Measurements from ENCODE around the gene KRT81. TPM values are rescaled to one million over a fixed set of nuclear protein-coding genes. Genes with fewer than 3 reads are reported as not detected.

The KRT81 gene
- total RNA-seq, 1 experiment from 2014 or later: 0.90 TPM

DNA sequence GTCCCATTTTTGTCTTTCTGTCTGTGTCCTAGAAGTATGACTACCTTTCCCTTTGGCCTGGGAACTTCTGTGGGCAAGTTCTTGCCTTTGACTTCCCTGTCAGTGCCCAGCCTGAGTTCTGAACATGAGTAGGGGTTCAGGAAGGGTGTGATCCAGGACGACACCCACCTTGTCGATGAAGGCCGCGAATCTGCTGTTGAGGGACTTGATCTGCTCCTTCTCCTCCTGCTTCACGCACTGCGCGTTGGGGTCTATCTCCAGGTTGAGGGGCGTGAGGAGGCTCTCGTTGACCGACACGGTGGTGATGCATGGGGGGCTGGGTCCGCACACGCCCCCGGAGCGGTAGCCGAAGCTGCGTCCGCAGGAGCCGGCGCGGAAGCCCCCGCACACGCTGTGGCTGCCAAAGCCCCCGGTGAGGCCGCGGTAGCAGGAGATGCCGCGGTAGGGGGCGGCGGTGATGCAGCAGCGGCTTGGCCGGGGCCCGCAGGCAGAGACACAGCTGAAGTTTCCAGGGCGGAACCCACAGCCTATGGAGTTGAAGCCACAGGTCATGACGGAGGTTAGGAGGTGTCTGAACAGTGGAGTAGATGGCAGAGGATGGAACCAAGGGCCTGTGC lies 29.6 kb upstream of the KRT81 start, which contains the start of gene KRT83:
TSS of gene KRT83 (minus strand) at position 615 of the 617 bp plus-strand sequence. CDS start at position 552, 63 bp downstream.
- in situ Hi-C loops (cut with HindIII; ENCODE audit: low pct_unique_long_range_greater_than_20kb, low sequenced_read_pairs): no loop called here
- intact Hi-C loops (cut with micrococcal nuclease; ENCODE audit: unreplicated experiment): no loop called here
- ChIA-PET POLR2A (interaction anchor here (0.5 kb wide), 1 partner anchor 38 kb away, joined by 9 read pairs; no protein-coding TSS in a partner anchor), CTCF (no interaction called here)
- H3K9me3 ChIP-seq (ENCODE audit: control insufficient read depth, insufficient read depth, low read depth, low read length): no peaks in the 10 kb centered on the region
- no peak for ATAC-seq
- no peak within 1 kb of the TSS; the same call in 1 of the 2 replicates for H3K27ac ChIP-seq (ENCODE audit: low read length)
- no peaks in the 10 kb centered on the region for H3K27me3 ChIP-seq (ENCODE audit: control insufficient read depth, insufficient read depth, low read length)
- no peak for TF ChIP-seq SIN3A (IDR thresholded peaks at IDR 0.05; ENCODE audit: borderline replicate concordance, insufficient read depth, low read depth, low read length)
- TF ChIP-seq TCF7L2 (IDR thresholded peaks at IDR 0.05; ENCODE audit: low read depth, low read length): no peak
- no peak for TF ChIP-seq POLR2AphosphoS5 (IDR thresholded peaks at IDR 0.05; ENCODE audit: low read depth, low read length)
- TF ChIP-seq, protein P1, sequence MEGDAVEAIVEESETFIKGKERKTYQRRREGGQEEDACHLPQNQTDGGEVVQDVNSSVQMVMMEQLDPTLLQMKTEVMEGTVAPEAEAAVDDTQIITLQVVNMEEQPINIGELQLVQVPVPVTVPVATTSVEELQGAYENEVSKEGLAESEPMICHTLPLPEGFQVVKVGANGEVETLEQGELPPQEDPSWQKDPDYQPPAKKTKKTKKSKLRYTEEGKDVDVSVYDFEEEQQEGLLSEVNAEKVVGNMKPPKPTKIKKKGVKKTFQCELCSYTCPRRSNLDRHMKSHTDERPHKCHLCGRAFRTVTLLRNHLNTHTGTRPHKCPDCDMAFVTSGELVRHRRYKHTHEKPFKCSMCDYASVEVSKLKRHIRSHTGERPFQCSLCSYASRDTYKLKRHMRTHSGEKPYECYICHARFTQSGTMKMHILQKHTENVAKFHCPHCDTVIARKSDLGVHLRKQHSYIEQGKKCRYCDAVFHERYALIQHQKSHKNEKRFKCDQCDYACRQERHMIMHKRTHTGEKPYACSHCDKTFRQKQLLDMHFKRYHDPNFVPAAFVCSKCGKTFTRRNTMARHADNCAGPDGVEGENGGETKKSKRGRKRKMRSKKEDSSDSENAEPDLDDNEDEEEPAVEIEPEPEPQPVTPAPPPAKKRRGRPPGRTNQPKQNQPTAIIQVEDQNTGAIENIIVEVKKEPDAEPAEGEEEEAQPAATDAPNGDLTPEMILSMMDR (IDR thresholded peaks at IDR 0.05): no peak
- TF ChIP-seq, protein P2, sequence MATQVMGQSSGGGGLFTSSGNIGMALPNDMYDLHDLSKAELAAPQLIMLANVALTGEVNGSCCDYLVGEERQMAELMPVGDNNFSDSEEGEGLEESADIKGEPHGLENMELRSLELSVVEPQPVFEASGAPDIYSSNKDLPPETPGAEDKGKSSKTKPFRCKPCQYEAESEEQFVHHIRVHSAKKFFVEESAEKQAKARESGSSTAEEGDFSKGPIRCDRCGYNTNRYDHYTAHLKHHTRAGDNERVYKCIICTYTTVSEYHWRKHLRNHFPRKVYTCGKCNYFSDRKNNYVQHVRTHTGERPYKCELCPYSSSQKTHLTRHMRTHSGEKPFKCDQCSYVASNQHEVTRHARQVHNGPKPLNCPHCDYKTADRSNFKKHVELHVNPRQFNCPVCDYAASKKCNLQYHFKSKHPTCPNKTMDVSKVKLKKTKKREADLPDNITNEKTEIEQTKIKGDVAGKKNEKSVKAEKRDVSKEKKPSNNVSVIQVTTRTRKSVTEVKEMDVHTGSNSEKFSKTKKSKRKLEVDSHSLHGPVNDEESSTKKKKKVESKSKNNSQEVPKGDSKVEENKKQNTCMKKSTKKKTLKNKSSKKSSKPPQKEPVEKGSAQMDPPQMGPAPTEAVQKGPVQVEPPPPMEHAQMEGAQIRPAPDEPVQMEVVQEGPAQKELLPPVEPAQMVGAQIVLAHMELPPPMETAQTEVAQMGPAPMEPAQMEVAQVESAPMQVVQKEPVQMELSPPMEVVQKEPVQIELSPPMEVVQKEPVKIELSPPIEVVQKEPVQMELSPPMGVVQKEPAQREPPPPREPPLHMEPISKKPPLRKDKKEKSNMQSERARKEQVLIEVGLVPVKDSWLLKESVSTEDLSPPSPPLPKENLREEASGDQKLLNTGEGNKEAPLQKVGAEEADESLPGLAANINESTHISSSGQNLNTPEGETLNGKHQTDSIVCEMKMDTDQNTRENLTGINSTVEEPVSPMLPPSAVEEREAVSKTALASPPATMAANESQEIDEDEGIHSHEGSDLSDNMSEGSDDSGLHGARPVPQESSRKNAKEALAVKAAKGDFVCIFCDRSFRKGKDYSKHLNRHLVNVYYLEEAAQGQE (IDR thresholded peaks at IDR 0.05; ENCODE audit: insufficient read depth in 1 of 2, low read depth in 2 of 2, low read length in 1 of 2): no peak
- H3K4me3 ChIP-seq (ENCODE audit: low read depth in 2 of 2, low read length in 2 of 2): no peak within 1 kb of the TSS
- BruUV-seq (replicated peaks): no TSS peak
- no peak for DNase-seq (ENCODE audit: low read depth, low spot score)
- no peaks in the 10 kb centered on the region for H3K4me1 ChIP-seq (ENCODE audit: control insufficient read depth, insufficient read depth, low read length)
- no peaks in the 10 kb centered on the region for H3K36me3 ChIP-seq (ENCODE audit: control insufficient read depth, insufficient read depth, low read length)

DNA sequence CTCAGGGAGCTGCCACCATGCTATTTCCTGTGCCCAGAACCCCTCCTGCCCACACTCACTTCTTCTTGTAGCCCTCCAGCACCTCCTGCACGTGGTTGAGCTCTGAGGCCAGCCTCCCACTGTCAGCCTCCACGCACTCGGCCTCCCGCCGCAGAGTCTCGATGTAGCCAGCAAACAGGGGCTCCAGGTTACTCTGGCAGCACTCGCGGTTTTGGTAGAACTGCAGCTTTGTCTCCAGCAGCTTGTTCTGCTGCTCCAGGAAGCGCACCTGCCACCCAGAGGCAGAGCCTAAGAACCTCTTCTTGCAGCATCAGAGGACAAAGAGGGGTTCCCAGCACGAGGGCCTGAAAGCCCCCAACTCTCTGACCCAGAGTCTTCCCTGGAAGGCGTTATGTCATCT lies 27.8 kb upstream of the KRT81 start:
- Histone ChIP-seq H3K4me1 (ENCODE audit: control insufficient read depth, insufficient read depth, low read length) (no peaks in the 10 kb centered on the region), H3K9me3 (ENCODE audit: control insufficient read depth, insufficient read depth, low read depth, low read length) (no peaks in the 10 kb centered on the region), H3K4me3 (ENCODE audit: low read depth in 2 of 2, low read length in 2 of 2) (no peak overlapping the region), H3K36me3 (ENCODE audit: control insufficient read depth, insufficient read depth, low read length) (no peaks in the 10 kb centered on the region), H3K27ac (ENCODE audit: low read length) (no peak overlapping the region), H3K27me3 (ENCODE audit: control insufficient read depth, insufficient read depth, low read length) (no peaks in the 10 kb centered on the region)
- DNase-seq (ENCODE audit: low read depth, low spot score): no peak
- intact Hi-C loops (cut with micrococcal nuclease; ENCODE audit: unreplicated experiment): no loop called here
- no TSS peak for BruUV-seq (replicated peaks)
- CTCF ChIA-PET: interaction anchor here (0.6 to 1.3 kb wide), 4 partner anchors 9 to 116 kb away, joined by 3 to 5 read pairs (median 4); no protein-coding TSS in a partner anchor
- POLR2A ChIA-PET: interaction anchor here (0.6 kb wide), 1 partner anchor 41 kb away, joined by 3 read pairs; no protein-coding TSS in a partner anchor
- ATAC-seq: no peak
- TF ChIP-seq POLR2AphosphoS5 (IDR thresholded peaks at IDR 0.05; ENCODE audit: low read depth, low read length) (no peak), SIN3A (IDR thresholded peaks at IDR 0.05; ENCODE audit: borderline replicate concordance, insufficient read depth, low read depth, low read length) (no peak)
- in situ Hi-C loops (cut with HindIII; ENCODE audit: low pct_unique_long_range_greater_than_20kb, low sequenced_read_pairs): no loop called here

All from Panc1 (cell line).